Stimulated activated CD8-positive, alpha-beta memory T cell treated with anti-CD3 and anti-CD28 coated beads, Interleukin-2, amount 100 ng/mL, for 48 hours (primary cell): ENCODE data around the gene KRTAP5-6.
"Not testable (repeated sequence)": the region's sequence is repeated elsewhere in the genome, so short reads cannot be mapped to it uniquely, and the experiment has no call there.

ENCODE experiments used
- DNase-seq, 2 donors: peaks; one replicate each; pipeline ENCODE4 v3.0.0-alpha.2; 2020; ENCODE audit warnings: low read depth in 2 of 2

The KRTAP5-6 gene

DNA sequence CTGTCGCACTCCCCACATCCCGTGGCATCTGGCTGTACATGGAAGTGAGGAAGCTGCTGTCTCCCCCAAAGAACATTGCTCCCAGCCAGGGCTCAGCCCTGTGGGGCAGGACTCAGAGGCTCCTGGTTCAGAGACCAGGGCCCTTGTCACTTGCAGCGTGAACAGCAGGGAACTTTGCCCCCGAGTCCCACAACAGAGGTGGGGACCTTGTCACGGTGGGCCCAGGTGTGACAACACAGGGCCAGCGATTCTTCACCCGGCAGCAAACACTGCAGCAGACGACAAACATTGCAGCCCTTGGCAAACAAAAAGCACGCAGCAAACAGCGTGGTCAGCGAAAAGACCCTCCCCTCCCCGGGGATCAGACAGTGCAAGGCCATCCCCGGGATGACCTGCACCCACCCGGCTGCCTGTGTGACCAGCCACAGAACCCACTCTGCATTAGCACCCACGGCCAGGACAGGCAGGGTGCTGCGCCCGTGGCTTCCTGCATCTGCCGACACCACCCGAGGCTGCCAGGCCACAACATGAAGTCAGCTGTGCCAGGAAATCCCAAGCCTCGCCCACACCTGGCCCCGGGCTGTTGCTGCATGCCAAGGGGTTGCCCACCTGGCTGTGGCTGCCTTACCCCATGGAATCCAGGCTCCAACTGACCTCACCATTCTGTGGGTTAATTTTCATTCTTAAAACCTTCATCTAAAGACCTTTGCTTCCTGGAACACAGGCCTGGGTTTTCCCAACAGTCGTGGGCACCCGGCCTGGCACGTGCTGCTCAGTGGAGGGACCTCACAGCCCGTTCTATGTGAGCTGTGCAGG, 35.3 kb upstream of the KRTAP5-6 start:
- DNase-seq = not testable (repeated sequence)

DNA sequence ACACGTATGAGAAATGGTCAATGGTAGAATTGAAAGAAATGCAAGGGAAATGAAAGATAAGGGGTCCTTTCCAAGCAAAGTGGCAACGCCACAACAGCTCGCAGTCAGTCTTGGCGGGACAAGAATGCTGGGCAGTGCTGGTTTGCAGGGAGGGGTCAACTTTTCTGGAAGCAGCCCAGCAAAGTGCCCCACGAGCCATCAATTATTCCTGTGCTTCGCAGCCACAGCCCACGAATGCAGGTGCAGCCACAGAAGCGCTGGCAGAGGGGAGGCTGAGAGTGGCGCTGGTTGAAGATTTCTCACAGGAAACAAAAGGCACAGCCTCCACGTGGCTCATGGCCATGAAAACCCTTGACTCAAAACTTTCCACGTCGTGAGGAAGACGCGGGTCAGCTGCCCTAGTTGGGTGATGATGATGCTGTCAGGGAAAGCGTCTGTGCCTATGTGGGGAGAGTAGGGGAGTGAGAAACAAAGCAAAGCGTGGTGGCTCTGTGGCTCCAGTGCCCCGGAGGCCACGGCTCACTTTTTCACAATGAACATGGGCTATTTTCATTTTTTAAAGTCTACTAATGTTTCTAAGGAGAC, 34.2 kb upstream of the KRTAP5-6 start:
- not testable (repeated sequence) for DNase-seq

DNA sequence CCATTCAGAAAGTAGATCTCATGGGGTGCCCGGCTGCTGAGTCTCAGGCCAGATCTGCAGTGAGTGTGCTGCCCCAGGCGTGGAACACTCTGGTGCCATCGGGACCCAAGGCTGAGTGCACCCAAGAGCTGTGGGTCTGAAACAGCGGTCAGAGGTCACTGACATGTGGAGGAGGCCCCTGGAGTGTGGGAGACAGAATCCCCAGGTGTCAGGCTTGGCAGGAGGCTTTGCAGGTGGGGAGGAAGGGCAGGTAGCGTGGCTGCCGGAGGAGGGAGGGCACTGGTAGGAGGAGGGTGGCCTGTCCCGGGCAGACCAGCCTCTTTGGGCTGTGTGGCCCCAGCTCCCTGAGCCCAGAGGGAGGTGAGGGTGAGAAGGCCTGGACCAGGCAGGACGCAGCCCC, 31.7 kb upstream of the KRTAP5-6 start:
- DNase-seq = no peak

DNA sequence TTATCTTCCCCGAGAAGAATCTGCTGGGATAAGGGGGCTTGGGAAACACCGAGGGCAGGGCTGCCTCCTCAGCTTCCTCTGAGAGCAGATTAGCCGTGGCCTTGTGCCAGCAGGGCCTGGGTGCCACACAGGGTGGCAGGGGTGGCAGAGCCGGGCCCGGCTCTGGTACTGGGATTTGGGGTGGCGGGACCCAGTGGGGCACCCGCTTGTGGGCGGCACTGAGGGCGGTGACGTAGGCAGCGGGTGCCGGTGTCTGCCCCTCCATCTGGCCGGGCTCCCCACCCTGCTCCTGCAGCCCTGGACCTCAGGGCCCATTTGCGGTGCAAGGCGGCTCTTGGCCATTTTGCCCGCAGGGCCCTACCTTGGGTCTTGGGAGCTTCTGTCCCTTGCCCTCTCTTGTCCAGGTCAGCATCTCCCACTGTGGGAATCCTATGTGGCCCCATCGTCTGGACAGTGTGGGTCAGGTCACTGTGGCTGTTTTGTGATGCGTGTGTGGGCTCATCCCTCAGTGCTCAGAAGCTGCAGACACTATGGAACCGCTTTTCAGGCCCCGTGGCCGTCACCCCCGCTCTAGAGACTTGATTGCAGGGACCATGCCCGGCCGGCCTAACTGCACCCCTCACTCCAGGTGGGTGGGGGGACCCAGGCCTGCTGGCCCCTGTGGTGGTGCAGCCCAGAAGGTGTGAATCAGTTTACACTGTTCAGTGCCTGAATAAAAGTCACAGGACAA, 29.7 kb upstream of the KRTAP5-6 start:
- DNase-seq = no peak

DNA sequence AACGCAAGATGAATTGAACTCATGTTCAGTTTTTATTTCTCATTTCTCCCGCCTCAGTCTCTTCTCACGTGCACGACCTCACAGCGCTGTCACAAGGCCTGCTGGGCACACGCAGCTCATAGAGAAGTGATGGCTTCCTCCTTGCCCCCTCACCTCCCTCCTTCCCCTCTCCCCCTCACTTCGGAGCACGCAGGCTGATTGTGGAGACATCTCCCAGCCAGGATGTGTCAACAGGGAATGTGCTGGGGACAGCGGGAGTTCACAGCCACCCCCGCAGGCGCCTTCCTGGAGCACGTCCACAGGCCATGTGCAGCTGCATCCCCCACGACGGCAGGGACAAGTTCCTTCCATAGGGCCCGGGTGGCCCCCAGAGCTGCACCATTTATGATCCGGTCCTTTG, 29.1 kb upstream of the KRTAP5-6 start:
- no peak for DNase-seq

DNA sequence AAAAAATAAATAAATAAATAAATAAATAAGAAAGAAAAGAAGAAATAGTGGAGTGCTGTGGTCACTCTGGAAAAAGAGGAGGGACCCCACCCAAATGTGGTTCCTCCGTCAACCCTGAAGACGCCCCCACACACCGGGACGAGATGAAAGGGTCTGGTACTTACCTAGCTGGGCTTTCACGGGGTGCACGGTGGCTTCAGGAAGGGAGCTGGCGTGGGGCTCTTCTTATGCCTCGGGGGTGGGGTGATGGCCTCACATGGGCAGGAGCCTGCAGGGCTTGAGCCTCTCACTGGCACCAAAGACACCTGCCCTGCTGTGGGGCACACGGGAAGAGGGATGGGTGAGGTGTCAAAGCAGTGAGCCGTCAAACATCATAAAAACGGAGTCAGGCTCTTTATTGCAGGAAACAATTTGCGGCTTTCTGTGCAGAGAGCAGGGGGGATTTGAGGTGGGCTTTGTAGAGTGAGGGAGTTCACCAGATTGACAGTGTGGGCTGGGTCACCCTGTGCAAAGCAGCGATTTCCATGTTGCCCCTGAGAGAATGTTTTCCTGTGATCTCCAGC, 28.0 kb upstream of the KRTAP5-6 start:
- DNase-seq = no peak

DNA sequence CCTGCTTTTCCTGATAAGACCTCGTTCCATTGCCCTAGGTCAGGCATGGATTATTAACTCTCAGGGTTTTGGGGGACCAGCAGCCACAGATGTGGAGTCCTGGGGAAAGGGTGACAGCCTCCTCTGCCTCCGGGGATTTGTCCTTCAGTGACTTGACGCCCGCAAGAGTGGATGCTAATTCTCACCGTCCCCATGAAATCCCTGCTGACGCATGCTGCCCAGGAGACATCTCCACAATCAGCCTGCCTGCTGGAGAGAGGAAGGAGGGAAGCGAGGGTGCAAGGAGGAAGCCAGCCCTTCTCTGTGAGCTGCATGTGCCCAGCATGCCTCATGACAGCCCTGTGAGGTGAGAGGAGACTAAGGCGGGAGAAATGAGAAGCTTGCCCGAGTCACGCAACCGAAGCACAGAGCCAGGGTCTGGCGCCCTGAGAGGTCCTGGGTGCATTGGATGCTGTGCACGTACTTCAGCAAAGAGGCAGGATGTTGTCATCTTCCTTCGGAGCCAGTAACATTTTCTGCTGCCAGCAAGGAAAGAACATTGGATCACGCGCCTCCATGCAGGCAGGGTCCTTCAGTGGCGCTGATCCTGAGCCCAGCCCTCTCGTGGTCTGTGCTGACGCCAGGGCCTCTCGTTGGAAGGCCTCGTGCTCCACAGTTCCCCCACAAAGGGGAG, 27.3 kb upstream of the KRTAP5-6 start:
- no peak for DNase-seq

DNA sequence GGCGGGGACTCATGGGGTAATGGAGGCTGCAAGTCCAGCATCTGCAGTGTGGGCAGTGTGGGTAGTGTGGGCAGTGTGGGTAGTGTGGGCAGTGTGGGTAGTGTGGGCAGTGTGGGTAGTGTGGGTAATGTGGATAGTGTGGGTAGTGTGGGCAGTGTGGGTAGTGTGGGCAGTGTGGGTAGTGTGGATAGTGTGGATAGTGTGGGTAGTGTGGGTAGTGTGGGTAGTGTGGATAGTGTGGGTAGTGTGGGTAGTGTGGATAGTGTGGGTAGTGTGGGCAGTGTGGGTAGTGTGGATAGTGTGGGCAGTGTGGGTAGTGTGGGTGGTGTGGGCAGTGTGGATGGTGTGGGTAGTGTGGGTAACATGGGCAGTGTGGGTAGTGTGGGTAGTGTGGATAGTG, 26.5 kb upstream of the KRTAP5-6 start:
- DNase-seq = not testable (repeated sequence)

DNA sequence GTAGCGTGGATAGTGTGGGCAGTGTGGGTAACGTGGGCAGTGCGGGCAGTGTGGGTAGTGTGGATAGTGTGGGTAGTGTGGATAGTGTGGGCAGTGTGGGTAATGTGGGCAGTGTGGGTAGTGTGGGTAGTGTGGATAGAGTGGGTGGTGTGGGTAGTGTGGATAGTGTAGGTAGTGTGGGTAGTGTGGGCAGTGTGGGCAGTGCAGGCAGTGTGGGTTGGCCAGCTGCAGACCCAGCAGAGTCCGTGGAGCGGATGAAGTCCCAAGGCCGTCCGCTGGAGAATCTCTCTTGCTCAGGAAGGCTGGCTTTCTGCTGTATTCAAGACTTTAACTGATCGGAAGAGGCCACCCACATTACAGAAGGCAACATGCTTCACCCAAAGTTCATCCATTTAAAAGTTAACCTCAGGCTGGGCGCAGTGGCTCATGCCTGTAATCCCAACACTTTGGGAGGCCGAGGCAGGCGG, 26.1 kb upstream of the KRTAP5-6 start:
- DNase-seq = no peak

DNA sequence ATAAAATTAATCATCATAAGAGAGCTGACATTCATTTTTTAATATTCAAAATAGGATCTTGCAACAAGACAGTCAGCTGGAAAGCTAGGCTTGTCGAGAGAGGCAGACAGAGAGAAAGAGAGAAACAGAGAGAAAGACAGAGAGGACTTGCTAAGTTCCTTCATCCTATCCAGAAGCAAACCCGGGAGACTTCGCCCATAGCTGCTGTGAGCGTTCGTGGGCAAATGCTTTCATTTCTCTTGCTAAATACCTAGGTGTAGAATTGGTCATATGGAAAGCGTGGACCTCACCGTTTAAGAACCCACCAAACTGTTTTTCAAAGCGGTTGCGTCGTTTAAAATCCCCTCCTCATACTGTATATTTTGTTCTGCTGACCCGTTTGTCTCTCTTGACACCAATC, 25.3 kb upstream of the KRTAP5-6 start:
- no peak for DNase-seq

DNA sequence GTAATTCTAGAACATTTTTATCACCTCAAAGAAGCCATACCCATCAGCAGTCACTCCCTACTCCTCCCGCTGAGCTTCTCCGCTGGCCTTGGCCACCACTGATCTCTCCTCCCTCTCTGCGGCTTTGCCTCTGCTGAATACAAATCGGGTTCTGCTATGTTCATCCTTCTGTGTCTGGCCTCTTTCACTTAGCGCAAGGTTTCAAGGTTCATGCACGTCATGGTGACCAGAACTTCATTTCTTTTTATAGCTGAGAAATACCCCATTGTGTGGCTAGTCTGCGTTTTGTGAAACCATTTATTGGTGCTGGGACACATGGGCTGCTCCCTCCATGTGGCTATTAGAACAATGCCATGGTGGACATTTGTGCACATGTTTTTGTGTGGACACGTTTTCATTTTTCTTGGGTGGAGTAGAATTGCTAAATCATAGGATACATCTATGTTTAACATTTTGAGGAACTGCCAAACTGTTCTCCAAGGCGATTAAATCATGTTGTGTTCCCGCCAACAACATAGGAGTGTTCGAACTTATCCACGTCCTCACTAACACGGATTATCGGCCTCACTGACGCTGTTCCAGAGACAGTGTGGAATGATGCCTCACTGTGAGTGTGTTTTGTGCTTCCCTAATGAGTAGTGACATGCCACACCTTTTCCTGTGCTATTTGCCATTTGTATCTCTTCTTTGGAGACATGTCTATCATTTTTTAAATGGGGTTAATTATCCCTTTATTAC, 24.2 kb upstream of the KRTAP5-6 start:
- no peak for DNase-seq

DNA sequence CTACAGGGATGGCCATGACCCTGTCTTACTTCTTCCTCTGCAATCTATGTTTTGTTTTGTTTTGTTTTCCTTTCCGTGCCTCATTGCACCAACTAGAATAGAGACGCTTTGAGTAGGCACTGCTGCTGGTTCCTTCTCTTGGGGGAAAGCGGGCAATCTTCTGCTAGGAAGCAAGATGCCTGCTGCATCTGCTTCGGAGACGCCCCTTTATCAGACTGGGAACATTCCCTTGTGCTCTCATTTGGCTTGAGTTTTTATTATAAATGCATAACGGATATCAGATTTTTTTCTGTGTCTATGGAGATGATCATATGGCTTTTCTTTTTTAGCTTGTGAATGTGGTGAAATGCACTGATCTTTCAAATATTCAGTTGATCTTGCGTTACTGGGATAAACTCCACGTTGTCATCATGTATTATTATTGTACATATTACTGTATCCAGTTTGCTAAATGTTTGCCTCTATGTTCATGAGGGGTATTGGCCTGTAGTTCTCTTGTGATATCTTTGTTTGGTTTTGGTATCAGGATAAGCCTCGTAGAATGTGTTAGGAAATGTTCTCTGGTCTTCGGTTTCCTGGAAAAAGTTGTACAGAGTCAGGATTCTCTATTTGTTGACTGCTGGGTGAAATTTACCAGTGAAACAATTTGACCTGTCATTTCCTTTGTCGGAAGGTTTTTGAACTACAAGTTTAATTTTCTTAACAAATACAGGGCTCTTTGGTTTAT, 23.4 kb upstream of the KRTAP5-6 start:
- no peak for DNase-seq

DNA sequence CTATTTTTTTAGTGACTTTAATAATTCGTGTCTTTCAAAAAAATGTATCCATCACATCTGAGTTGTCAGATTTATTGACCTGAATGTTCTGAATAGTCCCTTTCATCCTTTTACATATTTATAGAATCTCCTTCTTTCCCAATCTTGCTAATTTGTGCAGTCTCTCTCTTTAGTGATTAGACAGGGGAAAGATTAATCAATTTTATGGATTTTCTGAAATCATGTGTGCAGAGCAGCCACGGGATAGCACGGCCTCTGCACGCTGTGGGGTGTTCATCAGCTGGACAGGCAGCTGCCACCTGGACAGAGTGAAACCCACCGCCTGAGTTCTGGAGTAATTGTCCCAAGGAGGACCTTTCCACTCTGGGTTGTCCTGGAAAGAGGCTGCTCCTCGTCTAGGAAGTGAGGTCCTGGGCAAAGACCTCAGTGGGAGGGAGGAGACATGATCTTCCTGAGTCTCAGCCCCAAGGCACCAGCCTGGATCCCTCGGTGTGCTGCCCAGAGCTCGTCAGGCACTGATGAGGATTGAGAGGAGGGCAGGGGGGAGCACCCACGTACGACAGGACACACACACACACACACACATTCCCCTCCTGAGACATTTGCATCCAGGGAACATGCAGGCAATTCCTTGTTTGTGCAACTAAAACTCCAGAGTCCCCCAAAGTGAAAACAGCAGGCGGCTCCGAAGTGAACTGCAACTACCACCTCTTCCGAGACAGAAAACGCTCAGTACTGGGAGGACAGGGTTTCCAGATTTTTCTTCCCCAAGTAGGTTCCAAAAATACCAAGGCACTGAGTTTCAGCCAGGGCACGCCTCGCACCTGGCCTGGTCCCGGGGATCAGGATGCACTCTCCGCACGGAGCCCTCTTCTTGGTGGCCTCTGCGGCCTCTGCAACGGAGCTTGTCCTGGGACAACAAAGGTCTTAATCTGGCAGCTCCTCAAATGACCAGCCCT, 22.5 kb upstream of the KRTAP5-6 start:
- no peak for DNase-seq

DNA sequence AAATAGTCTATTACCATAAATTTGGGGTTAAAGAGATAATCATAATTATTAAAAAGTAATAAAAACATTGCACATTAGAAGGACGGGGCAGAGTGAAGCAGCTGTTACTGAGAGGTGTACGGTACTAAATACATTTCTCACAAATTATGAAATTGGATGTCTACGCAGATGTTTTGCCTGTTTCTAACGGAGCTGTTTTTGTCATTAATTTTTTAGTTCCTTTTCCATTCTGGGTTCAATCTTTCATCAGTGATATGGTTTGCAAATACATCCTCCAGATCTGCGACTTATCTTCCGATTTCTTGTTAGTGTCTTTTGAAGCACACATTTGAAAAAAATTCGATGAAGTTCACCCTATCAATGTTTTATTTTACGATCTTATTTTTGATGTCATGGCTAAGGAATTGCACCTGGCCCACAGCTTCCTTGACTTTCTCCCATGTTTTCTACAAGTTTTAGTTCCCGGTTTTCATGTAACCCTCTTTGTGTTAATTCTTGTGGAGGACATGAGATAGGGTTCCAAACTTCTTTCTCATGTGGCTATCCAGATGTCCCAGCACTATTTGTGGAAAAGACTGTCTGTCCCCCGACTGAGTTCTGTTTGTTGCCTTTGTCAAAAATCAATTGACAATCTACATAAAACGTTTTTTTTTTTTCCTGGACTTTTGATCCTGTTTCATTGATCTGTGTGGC, 21.3 kb upstream of the KRTAP5-6 start:
- no peak for DNase-seq

DNA sequence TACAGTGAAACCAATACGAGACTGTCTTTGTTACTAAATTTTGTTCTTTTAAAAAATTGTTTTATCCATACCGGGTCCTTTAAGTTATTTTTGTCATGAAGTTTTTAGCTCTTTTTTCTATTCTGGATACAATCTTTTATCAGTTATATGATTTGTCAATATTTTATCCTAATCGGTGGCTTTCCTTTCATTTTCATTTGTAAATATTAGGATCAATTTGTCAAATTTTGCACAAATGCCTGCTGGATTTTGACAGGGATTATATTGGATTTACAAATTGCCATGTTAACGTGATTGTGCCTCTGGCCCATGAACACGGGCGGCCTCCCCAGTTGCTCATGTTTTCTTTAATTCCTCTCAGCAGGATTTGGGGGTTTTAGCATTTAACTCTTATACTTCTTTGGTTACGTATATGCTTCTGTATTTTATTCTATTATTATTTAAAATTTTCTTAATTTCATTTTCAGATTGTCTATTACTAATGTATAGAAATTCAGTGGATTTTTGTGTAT, 20.7 kb upstream of the KRTAP5-6 start:
- DNase-seq = no peak

DNA sequence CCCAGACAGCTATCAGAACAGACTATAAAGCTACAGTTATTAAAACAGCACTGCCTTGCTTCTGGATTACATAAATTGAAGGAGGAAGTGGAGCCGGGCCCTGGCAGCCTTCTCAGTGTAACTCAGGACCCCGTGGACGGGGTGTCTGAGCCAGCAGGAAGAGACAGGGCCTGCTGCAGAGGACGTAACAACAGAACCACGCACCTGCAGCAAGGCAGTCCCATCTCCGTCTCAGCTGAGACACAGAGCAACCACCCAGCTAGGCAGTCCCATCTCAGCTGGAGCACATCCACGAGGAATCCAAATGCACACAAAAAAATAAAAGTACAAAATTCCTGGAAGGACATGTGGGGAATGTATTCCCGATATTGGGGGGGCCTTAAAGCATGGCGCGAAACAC, 17.1 kb upstream of the KRTAP5-6 start:
- no peak for DNase-seq

DNA sequence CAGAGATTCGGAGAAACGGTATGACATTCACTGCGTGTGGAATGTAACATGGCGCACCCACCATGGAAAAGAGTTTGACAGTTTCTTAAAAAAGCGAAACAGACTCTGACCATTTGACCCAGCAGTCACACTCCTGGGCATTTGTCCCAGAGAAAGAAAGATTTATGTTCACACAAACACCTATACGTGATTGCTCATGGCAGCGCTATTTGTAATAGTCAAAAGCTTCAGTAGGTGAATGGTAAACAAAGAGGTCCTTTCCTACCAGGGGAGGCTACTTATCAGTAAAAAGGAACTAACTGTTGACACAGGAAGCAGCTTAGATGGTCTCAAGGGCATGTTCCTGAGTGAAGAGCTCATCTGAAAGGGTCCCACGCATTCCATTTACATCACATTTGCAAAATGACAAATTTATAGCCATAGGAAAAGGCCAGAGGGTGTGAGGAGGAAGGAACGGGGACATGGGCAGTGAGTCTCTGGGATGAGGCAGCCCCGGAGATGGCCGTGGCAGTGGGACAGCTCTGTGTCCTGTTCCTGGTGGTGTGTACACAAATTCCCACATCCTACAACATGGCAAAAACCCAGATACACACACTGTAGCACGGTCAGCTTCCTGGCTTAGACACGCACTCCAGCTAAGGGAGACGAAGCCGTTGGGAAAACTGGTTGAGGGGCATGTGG, 14.6 kb upstream of the KRTAP5-6 start:
- DNase-seq = no peak

DNA sequence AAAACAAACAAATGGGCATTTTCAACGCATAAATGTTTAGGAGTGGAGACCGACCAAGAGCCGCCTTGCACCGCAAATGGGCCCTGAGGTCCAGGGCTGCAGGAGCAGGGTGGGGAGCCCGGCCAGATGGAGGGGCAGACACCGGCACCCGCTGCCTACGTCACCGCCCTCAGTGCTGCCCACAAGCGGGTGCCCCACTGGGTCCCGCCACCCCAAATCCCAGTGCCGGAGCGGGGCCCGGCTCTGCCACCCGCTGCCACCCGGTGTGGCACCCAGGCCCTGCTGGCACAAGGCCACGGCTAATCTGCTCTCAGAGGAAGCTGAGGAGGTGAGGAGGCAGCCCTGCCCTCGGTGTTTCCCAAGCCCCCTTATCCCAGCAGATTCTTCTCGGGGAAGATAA, 13.8 kb upstream of the KRTAP5-6 start:
- not testable (repeated sequence) for DNase-seq
